ACC112 (cell line): ENCODE results near the gene ATP8A1.

Experiments
- H2AFZ ChIP-seq: fragments of 200-600 bp; sonication (generic); one replicate; pipeline ENCODE4 v1.6.0; 2017; ENCODE audit warnings: antibody characterized with exemption, low read length; ENCODE audit not compliant: unreplicated experiment
- H3K27ac ChIP-seq: fragments of 200-600 bp; sonication (generic); 2 replicates; pipeline ENCODE4 v1.5.1; 2014; ENCODE audit warnings: low read depth, mild to moderate bottlenecking, antibody characterized with exemption, low read length, moderate library complexity
- H3K27me3 ChIP-seq: fragments of 200-600 bp; sonication (generic); 2 replicates; pipeline ENCODE4 v1.6.1; 2014; ENCODE audit warnings: mild to moderate bottlenecking, antibody characterized with exemption, low read length, moderate library complexity, mixed read lengths; ENCODE audit not compliant: insufficient read depth
- H3K36me3 ChIP-seq: fragments of 200-600 bp; sonication (generic); 2 replicates; pipeline ENCODE4 v1.6.1; 2016; ENCODE audit warnings: mild to moderate bottlenecking, antibody characterized with exemption, low read length, moderate library complexity, mixed read lengths; ENCODE audit not compliant: insufficient read depth
- H3K4me1 ChIP-seq: fragments of 200-600 bp; sonication (generic); one replicate; pipeline ENCODE4 v1.6.1; 2016; ENCODE audit warnings: low read length, mixed read lengths; ENCODE audit not compliant: insufficient read depth, unreplicated experiment, control insufficient read depth
- H3K4me3 ChIP-seq: fragments of 200-600 bp; sonication (generic); 2 replicates; pipeline ENCODE4 v1.5.1; 2014; ENCODE audit warnings: mild to moderate bottlenecking, low read depth, low read length
- H3K79me2 ChIP-seq: fragments of 200-600 bp; sonication (generic); one replicate; pipeline ENCODE4 v1.6.0; 2016; ENCODE audit warnings: low read length; ENCODE audit not compliant: control insufficient read depth, unreplicated experiment, insufficient read depth

Gene ATP8A1

DNA sequence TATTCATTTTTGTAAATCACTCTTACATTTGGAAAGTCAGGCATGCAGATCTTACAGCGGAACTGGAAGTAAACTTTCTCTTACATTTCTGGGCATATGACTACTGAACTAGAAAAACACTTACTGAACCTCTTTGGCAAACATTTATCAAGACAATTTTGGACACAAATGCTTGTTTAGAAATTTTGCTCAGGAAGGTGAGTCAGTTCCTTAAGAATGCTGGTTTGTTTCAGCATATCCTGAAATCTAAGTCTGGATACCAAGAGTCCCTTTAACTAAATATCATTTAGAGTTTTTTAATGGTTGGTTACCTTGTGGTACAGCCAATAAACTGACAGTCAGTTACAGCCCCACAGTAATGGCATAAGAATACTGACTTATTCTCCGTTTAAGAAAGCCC lies 244.7 kb downstream of the ATP8A1 start:
- Histone ChIP-seq H3K79me2 (no peaks in the 10 kb centered on the region), H3K4me3 (peak overlapping the region; percentile 69), H3K27me3 (no peaks in the 10 kb centered on the region), H3K36me3 (no peaks in the 10 kb centered on the region), H3K4me1 (peaks cover 36% of the 10 kb centered on the region), H2AFZ (peak overlapping the region; percentile 66), H3K27ac (peak overlapping the region; percentile 92)

GRCh38 chr4:42411803-42412202 lies 245.1 kb downstream of the ATP8A1 start:
- Histone ChIP-seq H2AFZ (peak overlapping the region; percentile 66), H3K4me1 (peaks cover 36% of the 10 kb centered on the region), H3K79me2 (no peaks in the 10 kb centered on the region), H3K36me3 (no peaks in the 10 kb centered on the region), H3K27ac (peak overlapping the region; percentile 92), H3K27me3 (no peaks in the 10 kb centered on the region), H3K4me3 (peak overlapping the region; percentile 69)

- Histone ChIP-seq H2AFZ (peak overlapping the region; percentile 3), H3K4me1 (peaks cover 33% of the 10 kb centered on the region), H3K27ac (no peak overlapping the region), H3K4me3 (no peak overlapping the region), H3K27me3 (no peaks in the 10 kb centered on the region), H3K79me2 (no peaks in the 10 kb centered on the region), H3K36me3 (no peaks in the 10 kb centered on the region)
These were observed 246.5 kb downstream of the ATP8A1 start for GRCh38 chr4:42410446-42410845.

- H3K4me1 ChIP-seq, result no peaks in the 10 kb centered on the region
- no peaks in the 10 kb centered on the region for H3K36me3 ChIP-seq
- H3K27me3 ChIP-seq, result peaks cover under 1% of the 10 kb centered on the region; the same call in 1 of the 2 replicates
- H3K79me2 ChIP-seq, result no peaks in the 10 kb centered on the region
- H3K4me3 ChIP-seq, result no peak overlapping the region
- no peak overlapping the region for H2AFZ ChIP-seq
- H3K27ac ChIP-seq, result no peak overlapping the region
These were observed 252.9 kb downstream of the ATP8A1 start for GRCh38 chr4:42404001-42404400.

- H3K4me1 ChIP-seq, result no peaks in the 10 kb centered on the region
- peaks cover 8% of the 10 kb centered on the region; the same call in 1 of the 2 replicates for H3K27me3 ChIP-seq
- no peaks in the 10 kb centered on the region for H3K79me2 ChIP-seq
- H2AFZ ChIP-seq, result no peak overlapping the region
- no peaks in the 10 kb centered on the region for H3K36me3 ChIP-seq
- H3K4me3 ChIP-seq, result no peak overlapping the region
- no peak overlapping the region for H3K27ac ChIP-seq
These were observed 255.7 kb downstream of the ATP8A1 start for GRCh38 chr4:42401171-42401570.

DNA sequence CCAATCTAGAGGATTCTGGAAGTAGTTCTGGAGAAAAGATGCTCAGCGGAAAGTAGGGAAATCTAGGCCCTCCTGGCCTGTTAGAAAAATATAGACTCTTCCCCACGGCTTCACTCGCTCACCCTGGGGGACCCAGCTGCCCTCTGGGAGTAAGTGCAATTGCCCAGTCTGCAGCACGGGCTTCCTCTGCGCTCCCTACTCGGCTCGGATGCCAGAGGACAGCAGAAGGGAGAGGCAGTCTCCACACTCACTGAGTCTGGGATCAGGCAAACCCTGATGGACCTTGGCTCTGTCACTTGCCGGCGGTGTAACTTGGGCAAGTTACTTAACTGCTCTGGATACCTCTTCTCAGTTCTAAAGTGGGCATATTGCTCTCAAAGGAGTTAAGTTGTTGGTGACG lies 257.5 kb downstream of the ATP8A1 start:
- Histone ChIP-seq H3K4me3 (peak overlapping the region; percentile 82; the same call in 1 of the 2 replicates), H3K27me3 (peaks cover 8% of the 10 kb centered on the region; the same call in 1 of the 2 replicates)

GRCh38 chr4:42398871-42399331 lies 258.0 kb downstream of the ATP8A1 start:
- H3K4me3 ChIP-seq, result peak overlapping the region; percentile 82

More for the DNA sequence above, 257.5 kb downstream of the ATP8A1 start:
- no peaks in the 10 kb centered on the region for H3K79me2 ChIP-seq
- H3K36me3 ChIP-seq, result no peaks in the 10 kb centered on the region
- no peak overlapping the region for H2AFZ ChIP-seq
- no peak overlapping the region for H3K27ac ChIP-seq
- H3K4me1 ChIP-seq, result no peaks in the 10 kb centered on the region

GRCh38 chr4:42398171-42398870 lies 258.6 kb downstream of the ATP8A1 start:
- Histone ChIP-seq H3K27me3 (peaks cover 8% of the 10 kb centered on the region; the same call in 1 of the 2 replicates), H3K4me3 (peak overlapping the region; percentile 82), H3K36me3 (no peaks in the 10 kb centered on the region), H2AFZ (peak overlapping the region; percentile 27), H3K27ac (no peak overlapping the region), H3K79me2 (no peaks in the 10 kb centered on the region), H3K4me1 (no peaks in the 10 kb centered on the region)

More at GRCh38 chr4:42398871-42399331, 258.0 kb downstream of the ATP8A1 start:
- H3K27me3 ChIP-seq, result peaks cover 8% of the 10 kb centered on the region; the same call in 1 of the 2 replicates
- H2AFZ ChIP-seq, result peak overlapping the region; percentile 27
- H3K79me2 ChIP-seq, result no peaks in the 10 kb centered on the region
- no peak overlapping the region for H3K27ac ChIP-seq
- no peaks in the 10 kb centered on the region for H3K4me1 ChIP-seq
- no peaks in the 10 kb centered on the region for H3K36me3 ChIP-seq

DNA sequence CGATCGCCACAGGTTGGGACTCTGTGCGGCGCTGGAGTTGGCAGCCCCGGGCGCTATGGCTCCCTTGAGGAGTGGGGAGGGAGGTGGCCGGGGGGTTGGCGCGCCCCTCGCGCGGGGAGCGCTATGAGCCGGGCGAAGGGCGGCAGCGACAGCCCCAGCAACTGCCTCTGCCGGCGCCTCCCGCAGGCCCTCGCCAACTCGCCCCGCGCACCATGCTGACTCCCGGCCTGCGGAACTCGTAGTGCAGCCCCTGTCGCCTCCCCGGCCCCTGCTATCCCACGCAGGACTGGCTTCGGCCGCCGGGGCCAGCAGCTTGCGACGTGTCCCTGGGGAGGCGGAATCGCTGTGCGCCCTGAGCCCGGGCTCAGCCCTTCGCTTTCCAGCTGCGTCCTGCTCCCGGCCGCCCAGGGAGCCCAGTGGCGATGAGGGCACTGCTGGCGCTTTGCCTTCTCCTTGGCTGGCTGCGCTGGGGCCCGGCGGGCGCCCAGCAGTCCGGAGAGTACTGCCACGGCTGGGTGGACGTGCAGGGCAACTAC lies 259.2 kb downstream of the ATP8A1 start:
- Histone ChIP-seq H3K4me3 (peak overlapping the region; percentile 82), H3K27ac (no peak overlapping the region), H2AFZ (peak overlapping the region; percentile 27), H3K36me3 (no peaks in the 10 kb centered on the region), H3K79me2 (no peaks in the 10 kb centered on the region), H3K4me1 (no peaks in the 10 kb centered on the region), H3K27me3 (peaks cover 8% of the 10 kb centered on the region; the same call in 1 of the 2 replicates)

- Histone ChIP-seq H3K36me3 (no peaks in the 10 kb centered on the region), H3K79me2 (no peaks in the 10 kb centered on the region), H3K4me1 (no peaks in the 10 kb centered on the region), H3K27ac (no peak within 1 kb of the TSS), H3K27me3 (peaks cover 8% of the 10 kb centered on the region; the same call in 1 of the 2 replicates), H2AFZ (peak within 1 kb of the TSS; percentile 27), H3K4me3 (peak within 1 kb of the TSS; percentile 82)
These were observed 259.9 kb downstream of the ATP8A1 start, which contains the start of gene SHISA3 for GRCh38 chr4:42396752-42397634. SHISA3 (plus strand) TSS chr4:42397488; CDS start chr4:42398057, 569 bp downstream.
